B cell (primary cell): ENCODE results near the gene B9D1.

ENCODE experiments used
- EZH2 ChIP-seq: IDR thresholded peaks from 2 replicates; pipeline ENCODE4 v1.6.1; 2012; ENCODE audit warnings: borderline replicate concordance, low read depth, mild to moderate bottlenecking, moderate library complexity, low read length; ENCODE audit not compliant: insufficient read depth, poor library complexity, severe bottlenecking
- TF ChIP-seq, protein P1 (sequence below): fragments of 200-600 bp; IDR thresholded peaks from one replicate; pipeline ENCODE4 v1.8.0; 2022; ENCODE audit warnings: antibody characterized with exemption, mild to moderate bottlenecking

DNA sequence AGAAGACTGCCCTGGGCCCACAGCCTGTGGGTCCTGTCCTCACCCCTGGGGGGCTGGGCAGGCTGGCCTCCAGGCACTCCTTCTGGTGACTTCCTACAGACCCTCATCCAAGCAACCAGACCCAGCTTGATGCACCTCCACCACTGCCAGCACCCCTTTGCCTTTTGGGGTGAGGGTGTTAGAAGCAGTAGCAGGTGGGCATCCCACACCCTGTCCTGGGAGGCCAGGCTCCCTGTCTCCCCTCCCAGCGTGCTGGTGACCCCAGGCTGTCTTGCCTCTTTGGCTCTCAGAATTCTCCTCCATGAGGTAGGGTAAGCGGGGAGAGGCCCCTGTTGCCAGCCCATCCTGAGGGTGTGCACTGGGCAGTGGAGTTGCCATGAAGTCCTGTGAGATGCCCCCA is 33.4 kb downstream of the B9D1 start:
- TF ChIP-seq, protein P1, sequence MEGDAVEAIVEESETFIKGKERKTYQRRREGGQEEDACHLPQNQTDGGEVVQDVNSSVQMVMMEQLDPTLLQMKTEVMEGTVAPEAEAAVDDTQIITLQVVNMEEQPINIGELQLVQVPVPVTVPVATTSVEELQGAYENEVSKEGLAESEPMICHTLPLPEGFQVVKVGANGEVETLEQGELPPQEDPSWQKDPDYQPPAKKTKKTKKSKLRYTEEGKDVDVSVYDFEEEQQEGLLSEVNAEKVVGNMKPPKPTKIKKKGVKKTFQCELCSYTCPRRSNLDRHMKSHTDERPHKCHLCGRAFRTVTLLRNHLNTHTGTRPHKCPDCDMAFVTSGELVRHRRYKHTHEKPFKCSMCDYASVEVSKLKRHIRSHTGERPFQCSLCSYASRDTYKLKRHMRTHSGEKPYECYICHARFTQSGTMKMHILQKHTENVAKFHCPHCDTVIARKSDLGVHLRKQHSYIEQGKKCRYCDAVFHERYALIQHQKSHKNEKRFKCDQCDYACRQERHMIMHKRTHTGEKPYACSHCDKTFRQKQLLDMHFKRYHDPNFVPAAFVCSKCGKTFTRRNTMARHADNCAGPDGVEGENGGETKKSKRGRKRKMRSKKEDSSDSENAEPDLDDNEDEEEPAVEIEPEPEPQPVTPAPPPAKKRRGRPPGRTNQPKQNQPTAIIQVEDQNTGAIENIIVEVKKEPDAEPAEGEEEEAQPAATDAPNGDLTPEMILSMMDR: no peak
- TF ChIP-seq EZH2: no peak
